ENCODE results near the gene CDH13.

CDH13 gene

GRCh38 chr16:83037102-83037501, 410.3 kb downstream of the CDH13 start:
- no peak for TF ChIP-seq CTCF (IDR thresholded peaks at IDR 0.05; ENCODE audit: control extremely low read depth, extremely low read depth, low read depth, missing control alignments)
- CTCF ChIA-PET: interaction anchor here (1.3 kb wide), 1 partner anchor 33 kb away, joined by 3 read pairs; no protein-coding TSS in a partner anchor
- POLR2A ChIA-PET: no interaction called here
- no peak for DNase-seq (ENCODE audit: extremely low spot score)

- TF ChIP-seq CTCF (IDR thresholded peaks at IDR 0.05; ENCODE audit: control extremely low read depth, extremely low read depth, low read depth, missing control alignments): no peak
- POLR2A ChIA-PET: no interaction called here
- no peak for DNase-seq (ENCODE audit: extremely low spot score)
- CTCF ChIA-PET: no interaction called here
Measured at GRCh38 chr16:83037884-83038283, 411.1 kb downstream of the CDH13 start.

GRCh38 chr16:83040174-83040573, 413.4 kb downstream of the CDH13 start:
- ChIA-PET CTCF (no interaction called here), POLR2A (no interaction called here)
- no peak for DNase-seq (ENCODE audit: extremely low spot score)
- TF ChIP-seq CTCF (IDR thresholded peaks at IDR 0.05; ENCODE audit: control extremely low read depth, extremely low read depth, low read depth, missing control alignments): no peak

- ChIA-PET CTCF (no interaction called here), POLR2A (no interaction called here)
- DNase-seq (ENCODE audit: extremely low spot score): no peak
- TF ChIP-seq CTCF (IDR thresholded peaks at IDR 0.05; ENCODE audit: control extremely low read depth, extremely low read depth, low read depth, missing control alignments): no peak
Measured at GRCh38 chr16:83044589-83044988, 417.8 kb downstream of the CDH13 start.

- TF ChIP-seq CTCF (IDR thresholded peaks at IDR 0.05; ENCODE audit: control extremely low read depth, extremely low read depth, low read depth, missing control alignments): no peak
- ChIA-PET POLR2A (no interaction called here), CTCF (no interaction called here)
- DNase-seq (ENCODE audit: extremely low spot score): no peak
Measured at GRCh38 chr16:83045790-83046189, 419.0 kb downstream of the CDH13 start.

- CTCF ChIA-PET: no interaction called here
- TF ChIP-seq CTCF (IDR thresholded peaks at IDR 0.05; ENCODE audit: control extremely low read depth, extremely low read depth, low read depth, missing control alignments): no peak
- POLR2A ChIA-PET: no interaction called here
Measured at GRCh38 chr16:83046664-83047063, 419.9 kb downstream of the CDH13 start.

GRCh38 chr16:83051451-83051850, 424.7 kb downstream of the CDH13 start:
- POLR2A ChIA-PET: no interaction called here
- CTCF ChIA-PET: no interaction called here
- no peak for DNase-seq (ENCODE audit: extremely low spot score)
- no peak for TF ChIP-seq CTCF (IDR thresholded peaks at IDR 0.05; ENCODE audit: control extremely low read depth, extremely low read depth, low read depth, missing control alignments)

More at GRCh38 chr16:83046664-83047063, 419.9 kb downstream of the CDH13 start:
- no peak for DNase-seq (ENCODE audit: extremely low spot score)

Data from GM10248 (cell line).